Activated CD4-positive, CD25-positive, alpha-beta regulatory T cell (primary cell): ENCODE data around the gene LIN37.
"Not testable (repeated sequence)": the region's sequence is repeated elsewhere in the genome, so short reads cannot be mapped to it uniquely, and the experiment has no call there.

ENCODE experiments used
- DNase-seq, 4 experiments: peaks; one replicate each; lab custom pipeline; 2025; lab: John Stamatoyannopoulos, UW

Gene LIN37

DNA sequence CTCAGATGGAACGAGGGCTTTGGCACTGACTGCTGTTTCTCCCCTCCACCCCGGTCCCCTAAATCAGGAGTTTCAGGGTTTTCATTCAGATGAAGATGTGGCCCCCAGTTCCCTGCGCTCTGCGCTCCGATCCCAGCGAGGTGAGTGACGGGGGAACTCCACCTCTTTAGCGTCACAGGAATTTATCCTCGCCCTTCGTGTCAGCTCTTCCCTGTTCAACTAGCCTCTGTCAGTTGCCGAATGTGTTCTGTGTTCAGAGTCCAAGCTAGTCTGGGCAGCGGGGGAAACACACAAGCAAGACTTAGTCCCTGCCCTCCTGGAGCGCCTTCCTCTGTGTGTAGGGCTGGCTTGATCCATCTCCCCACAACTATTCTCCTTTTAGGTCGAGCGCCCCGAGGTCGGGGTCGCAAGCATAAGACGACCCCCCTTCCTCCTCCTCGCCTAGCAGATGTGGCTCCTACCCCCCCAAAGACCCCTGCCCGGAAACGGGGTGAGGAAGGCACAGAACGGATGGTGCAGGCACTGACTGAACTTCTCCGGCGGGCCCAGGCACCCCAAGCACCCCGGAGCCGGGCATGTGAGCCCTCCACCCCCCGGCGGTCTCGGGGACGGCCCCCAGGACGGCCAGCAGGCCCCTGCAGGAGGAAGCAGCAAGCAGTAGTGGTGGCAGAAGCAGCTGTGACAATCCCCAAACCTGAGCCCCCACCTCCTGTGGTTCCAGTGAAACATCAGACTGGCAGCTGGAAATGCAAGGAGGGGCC is 28.8 kb upstream of the LIN37 start:
- DNase-seq, result no peak

DNA sequence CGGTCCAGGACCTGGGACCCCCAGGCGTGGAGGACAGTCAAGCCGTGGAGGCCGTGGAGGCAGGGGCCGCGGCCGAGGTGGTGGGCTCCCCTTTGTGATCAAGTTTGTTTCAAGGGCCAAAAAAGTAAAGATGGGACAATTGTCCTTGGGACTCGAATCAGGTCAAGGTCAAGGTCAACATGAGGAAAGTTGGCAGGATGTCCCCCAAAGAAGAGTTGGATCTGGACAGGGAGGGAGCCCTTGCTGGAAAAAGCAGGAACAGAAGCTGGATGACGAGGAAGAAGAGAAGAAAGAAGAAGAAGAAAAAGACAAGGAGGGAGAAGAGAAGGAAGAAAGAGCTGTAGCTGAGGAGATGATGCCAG is 28.2 kb upstream of the LIN37 start:
- DNase-seq, result no peak

DNA sequence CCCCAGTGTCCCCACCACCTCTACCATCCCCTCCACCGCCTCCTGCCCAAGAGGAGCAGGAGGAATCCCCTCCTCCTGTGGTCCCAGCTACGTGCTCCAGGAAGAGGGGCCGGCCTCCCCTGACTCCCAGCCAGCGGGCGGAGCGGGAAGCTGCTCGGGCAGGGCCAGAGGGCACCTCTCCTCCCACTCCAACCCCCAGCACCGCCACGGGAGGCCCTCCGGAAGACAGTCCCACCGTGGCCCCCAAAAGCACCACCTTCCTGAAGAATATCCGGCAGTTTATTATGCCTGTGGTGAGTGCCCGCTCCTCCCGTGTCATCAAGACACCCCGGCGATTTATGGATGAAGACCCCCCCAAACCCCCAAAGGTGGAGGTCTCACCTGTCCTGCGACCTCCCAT is 27.7 kb upstream of the LIN37 start:
- DNase-seq, result no peak

DNA sequence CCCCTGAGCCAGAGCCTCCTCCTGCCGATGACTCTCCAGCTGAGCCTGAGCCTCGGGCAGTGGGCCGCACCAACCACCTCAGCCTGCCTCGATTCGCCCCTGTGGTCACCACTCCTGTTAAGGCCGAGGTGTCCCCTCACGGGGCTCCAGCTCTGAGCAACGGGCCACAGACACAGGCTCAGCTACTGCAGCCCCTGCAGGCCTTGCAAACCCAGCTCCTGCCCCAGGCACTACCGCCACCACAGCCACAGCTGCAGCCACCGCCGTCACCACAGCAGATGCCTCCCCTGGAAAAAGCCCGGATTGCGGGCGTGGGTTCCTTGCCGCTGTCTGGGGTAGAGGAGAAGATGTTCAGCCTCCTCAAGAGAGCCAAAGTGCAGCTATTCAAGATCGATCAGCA is 27.0 kb upstream of the LIN37 start:
- no peak for DNase-seq

DNA sequence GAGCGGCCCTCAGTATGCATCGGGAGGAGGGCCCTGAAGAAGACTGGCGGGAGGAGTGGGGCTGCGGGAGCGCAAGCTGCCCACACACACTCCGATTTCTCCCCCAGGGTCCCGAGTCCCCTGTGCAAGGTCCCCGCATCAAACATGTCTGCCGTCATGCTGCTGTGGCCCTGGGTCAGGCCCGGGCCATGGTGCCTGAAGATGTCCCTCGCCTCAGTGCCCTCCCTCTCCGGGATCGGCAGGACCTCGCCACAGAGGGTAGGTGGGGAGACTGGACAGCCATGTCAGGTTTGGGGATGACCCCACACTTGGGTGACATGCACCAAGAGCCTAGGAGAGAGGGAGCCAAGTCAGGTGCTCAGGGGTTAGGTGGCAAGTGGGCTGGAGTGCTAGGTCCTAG is 25.9 kb upstream of the LIN37 start:
- DNase-seq, result no peak

DNA sequence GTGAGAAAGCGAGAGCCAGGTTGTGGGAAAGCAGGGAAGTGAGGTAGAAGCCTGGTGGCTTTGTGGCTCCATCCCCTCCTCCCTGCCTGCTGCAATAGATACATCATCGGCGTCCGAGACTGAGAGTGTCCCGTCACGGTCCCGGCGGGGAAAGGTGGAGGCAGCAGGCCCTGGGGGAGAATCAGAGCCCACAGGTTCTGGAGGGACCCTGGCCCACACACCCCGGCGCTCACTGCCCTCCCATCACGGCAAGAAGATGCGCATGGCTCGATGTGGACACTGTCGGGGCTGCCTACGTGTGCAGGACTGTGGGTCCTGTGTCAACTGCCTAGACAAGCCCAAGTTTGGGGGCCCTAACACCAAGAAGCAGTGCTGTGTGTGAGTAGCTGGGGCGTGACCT is 25.5 kb upstream of the LIN37 start:
- no peak for DNase-seq

DNA sequence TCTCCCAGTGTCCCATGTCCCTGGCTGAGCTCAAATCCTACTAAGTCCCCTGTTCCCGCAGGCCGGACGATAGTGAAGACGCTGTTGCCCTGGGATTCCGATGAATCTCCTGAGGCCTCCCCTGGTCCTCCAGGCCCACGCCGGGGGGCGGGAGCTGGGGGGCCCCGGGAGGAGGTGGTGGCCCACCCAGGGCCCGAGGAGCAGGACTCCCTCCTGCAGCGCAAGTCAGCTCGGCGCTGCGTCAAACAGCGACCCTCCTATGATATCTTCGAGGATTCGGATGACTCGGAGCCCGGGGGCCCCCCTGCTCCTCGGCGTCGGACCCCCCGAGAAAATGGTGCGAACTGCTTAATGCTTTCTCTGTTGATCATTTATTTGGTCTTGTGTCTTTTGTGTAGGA is 24.7 kb upstream of the LIN37 start:
- DNase-seq, result no peak

DNA sequence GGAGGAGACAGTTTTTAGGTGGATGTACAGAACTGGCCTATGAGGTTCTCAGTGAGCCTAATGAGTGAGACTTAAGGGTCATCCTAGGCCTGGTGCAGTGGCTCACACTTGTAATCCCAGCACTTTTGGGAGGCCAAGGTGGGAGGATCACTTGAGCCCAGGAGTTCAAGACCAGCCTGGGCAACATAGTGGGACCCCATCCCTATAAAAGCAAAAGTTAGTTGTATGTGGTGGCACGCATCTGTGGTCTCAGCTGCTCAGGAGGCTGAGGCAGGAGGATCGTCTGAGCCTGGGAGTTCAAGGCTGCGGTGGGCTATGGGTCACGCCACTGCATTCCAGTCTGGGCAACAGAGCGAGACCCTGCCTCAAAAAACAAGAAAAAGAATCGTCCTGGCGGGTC is 24.2 kb upstream of the LIN37 start:
- DNase-seq, result not testable (repeated sequence)

DNA sequence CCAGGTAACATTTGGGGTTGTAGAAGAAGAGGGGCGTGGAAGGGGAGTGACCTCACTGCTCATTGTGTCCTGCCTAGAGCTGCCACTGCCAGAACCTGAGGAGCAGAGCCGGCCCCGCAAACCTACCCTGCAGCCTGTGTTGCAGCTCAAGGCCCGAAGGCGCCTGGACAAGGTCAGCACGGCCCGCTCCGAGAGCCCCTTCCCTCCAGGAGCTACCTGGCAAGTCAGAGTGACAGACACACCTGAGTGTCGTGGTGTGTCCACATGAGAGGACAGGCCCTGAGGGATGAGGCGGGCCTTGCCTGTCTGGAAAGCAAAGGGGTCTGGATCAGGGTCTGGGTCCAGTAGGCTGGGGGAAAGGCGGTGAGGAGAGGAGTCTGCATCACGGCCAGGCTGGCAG is 23.8 kb upstream of the LIN37 start:
- DNase-seq, result no peak

DNA sequence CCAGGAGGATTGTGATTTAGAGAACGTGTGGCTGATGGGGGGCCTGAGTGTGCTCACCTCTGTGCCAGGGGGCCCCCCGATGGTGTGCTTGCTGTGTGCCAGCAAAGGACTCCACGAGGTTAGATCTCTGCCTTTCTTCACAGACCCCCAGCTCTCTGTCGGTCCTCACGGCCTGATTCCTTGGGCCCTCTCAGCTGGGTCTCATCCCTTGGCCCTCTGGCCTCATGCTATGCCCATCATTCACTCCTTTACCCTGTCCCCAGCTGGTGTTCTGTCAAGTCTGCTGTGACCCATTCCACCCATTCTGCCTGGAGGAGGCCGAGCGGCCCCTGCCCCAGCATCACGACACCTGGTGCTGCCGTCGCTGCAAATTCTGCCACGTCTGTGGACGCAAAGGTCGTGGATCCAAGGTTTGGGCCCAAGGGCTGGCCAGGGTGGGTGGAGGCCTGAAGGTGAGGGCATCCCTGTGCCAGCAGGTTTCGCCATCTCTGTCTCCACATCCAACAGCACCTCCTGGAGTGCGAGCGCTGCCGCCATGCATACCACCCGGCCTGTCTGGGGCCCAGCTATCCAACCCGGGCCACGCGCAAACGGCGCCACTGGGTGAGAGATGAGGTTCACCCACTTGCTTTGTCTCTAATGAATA is 23.0 kb upstream of the LIN37 start:
- no peak for DNase-seq

DNA sequence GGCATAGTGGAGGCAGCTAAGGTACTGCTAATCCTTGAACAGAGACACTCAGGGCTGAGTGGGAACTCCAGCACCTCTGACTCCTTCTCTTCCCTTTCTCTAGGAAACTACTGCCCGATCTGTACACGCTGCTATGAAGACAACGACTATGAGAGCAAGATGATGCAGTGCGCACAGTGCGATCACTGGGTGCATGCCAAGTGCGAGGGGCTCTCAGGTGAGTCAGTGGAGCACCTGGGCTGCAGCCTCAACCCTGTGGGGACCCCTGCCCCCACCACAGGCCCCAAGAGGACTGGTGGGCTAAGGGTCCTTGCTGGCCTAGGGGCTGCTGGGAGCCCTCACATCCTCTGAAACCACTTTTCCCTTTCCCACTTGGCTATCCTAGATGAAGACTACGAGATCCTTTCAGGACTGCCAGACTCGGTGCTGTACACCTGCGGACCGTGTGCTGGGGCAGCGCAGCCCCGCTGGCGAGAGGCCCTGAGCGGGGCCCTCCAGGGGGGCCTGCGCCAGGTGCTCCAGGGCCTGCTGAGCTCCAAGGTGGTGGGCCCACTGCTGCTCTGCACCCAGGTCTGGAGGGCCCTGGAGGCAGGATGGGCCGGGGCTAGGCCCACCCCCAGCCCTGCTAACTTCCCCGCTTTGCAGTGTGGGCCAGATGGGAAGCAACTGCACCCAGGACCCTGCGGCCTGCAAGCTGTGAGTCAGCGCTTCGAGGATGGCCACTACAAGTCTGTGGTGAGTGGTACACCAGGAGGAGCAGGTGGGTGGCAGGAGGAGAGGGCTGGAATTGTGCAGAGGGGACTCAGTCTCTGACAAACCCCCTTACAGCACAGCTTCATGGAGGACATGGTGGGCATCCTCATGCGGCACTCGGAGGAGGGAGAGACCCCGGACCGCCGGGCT is 21.1 kb upstream of the LIN37 start:
- no peak for DNase-seq

DNA sequence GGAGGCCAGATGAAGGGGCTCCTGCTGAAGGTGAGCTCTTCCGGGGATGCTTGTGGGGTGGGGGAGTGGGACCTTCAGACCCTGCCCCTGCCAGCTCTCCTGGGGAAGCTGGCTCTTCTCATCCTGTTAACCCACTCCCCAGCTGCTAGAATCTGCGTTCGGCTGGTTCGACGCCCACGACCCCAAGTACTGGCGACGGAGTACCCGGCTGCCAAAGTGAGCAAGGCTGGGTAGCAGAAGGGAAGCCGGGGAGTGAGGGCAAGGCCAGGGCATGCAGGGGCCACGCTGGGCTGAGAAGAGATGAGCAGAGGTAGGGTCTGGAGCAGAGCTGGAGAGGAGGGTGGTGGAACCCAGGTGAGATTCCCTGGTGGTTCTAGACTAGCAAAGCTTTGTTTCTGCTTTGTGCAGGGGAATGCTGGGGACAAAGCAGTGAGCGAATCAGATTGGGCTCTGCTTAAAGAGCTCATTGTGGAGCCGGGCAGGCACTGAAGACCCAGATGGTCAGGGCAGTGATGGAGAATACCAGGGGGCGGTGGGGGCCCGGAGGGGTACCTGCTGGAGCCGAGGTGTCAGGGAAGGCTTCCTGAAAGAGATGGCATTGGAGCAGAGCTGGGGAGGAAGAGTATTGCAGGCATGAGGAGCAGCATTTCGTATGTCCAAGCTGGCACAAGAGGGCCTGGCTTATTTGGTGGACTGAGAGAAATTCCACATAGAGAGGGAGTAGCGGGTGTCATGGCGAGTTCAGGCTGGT is 20.2 kb upstream of the LIN37 start:
- DNase-seq, result no peak

DNA sequence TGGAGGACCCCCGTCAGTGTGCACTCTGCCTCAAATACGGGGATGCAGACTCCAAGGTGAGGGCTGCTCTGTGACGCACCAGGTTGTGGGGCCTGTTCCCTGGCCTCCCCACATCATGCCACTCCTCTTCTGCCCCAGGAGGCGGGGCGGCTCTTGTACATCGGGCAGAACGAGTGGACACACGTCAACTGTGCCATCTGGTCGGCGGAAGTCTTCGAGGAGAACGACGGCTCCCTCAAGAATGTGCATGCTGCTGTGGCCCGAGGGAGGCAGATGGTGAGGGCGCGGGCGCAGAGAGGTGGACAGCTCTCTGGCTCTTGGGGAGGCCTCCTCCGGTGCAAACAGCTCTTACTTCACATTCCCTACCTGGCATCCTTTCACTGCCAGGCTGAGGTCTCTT is 19.4 kb upstream of the LIN37 start:
- no peak for DNase-seq

DNA sequence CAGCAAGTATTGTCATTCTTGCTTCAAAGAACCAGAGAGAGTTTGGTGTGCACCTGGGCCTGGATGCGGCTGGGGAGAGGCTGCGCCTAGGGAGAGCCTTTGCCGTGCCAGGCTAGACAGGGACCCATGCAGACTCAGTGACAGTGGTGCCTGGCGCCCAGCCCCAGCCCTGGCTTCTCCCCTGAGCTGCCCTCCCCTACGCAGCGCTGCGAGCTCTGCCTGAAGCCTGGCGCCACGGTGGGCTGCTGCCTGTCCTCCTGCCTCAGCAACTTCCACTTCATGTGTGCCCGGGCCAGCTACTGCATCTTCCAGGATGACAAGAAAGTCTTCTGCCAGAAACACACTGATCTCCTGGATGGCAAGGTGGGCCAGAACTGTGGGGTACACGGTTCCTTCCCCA is 18.6 kb upstream of the LIN37 start:
- no peak for DNase-seq

DNA sequence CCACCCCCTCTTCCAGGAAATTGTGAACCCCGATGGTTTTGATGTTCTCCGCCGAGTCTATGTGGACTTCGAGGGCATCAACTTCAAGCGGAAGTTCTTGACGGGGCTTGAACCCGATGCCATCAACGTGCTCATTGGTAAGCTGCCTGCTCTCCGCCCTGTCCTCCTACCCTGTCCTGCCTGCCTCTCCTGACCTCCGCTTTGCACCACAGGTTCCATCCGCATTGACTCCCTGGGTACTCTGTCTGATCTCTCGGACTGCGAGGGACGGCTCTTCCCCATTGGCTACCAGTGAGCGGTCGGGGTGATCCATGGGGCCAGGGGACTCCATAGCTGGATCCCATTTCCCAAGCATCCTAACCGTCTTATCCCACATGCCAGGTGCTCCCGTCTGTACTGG is 18.1 kb upstream of the LIN37 start:
- no peak for DNase-seq

DNA sequence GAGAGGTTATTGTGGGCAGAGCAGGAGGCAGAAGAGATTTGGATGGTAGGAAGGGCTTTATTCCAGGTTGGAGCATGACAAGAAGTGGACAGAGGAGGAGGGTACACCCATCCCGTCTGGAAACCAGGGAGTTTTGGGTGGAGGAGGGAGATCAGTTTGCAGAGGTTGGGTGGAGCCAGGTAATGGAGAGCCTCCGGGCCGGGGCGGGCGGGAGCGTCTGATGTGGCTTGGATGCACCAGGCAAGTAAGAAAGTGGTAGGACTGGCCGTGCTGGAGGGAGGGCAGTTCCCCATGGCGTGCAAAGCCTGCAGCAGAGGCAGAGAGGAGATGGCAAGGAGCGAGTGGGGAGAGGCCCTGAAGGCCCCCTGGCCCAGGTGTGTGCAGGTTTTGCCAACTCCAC is 17.0 kb upstream of the LIN37 start:
- DNase-seq, result no peak

DNA sequence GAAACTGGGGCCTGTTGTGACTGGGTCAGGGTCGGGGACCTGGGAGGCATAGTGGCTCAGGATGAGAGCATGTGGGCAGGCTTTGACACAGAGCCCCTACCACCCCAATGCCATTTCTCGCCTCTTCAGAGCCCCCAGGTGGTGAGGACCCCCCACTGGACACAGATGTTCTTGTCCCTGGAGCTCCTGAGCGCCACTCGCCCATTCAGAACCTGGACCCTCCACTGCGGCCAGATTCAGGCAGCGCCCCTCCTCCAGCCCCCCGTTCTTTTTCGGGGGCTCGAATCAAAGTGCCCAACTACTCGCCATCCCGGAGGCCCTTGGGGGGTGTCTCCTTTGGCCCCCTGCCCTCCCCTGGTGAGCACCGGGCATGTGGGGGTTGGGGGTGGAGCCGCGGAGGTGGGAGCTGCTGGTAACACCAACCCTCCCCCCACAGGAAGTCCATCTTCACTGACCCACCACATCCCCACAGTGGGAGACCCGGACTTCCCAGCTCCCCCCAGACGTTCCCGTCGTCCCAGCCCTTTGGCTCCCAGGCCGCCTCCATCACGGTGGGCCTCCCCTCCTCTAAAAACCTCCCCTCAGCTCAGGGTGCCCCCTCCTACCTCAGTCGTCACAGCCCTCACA is 16.5 kb upstream of the LIN37 start:
- DNase-seq, result no peak

DNA sequence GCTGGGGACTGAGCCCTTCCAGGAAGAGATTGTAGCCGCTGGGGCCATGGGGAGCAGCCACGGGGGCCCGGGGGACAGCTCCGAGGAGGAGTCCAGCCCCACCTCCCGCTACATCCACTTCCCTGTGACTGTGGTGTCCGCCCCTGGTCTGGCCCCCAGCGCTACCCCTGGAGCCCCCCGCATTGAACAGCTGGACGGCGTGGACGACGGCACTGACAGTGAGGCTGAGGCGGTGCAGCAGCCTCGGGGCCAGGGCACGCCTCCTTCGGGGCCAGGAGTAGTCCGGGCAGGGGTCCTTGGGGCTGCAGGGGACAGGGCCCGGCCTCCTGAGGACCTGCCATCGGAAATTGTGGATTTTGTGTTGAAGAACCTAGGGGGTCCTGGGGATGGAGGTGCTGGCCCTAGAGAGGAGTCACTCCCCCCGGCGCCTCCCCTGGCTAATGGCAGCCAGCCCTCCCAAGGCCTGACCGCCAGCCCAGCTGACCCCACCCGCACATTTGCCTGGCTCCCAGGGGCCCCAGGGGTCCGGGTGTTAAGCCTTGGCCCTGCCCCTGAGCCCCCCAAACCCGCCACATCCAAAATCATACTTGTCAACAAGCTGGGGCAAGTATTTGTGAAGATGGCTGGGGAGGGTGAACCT is 15.7 kb upstream of the LIN37 start:
- no peak for DNase-seq

DNA sequence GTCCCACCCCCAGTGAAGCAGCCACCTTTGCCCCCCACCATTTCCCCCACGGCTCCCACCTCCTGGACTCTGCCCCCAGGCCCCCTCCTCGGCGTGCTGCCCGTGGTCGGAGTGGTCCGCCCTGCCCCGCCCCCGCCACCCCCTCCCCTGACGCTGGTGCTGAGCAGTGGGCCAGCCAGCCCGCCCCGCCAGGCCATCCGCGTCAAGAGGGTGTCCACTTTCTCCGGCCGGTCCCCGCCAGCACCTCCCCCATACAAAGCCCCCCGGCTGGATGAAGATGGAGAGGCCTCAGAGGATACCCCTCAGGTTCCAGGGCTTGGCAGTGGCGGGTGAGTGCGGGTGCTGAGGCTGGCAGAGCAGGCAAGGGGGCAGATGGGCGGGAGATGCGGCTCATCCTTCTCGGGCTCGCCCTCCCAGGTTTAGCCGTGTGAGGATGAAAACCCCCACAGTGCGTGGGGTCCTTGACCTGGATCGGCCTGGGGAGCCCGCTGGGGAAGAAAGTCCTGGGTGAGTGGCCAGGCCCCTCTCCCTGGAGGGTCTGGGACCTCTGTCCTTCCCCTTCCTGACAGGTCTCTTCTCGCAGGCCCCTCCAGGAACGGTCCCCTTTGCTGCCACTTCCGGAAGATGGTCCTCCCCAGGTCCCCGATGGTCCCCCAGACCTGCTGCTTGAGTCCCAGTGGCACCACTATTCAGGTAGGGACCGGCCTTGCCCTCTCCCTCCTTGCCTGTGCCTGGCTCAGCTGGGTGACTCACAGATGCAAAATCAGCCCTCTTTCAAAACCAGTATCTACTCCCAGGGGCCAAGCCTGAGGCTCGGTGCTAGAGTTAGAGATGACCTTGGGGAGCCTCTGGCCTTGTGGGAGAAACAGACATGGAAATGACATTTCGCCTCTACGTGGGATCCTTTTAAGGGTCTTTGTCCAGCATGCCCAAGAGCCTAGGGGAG is 14.9 kb upstream of the LIN37 start:
- no peak for DNase-seq

DNA sequence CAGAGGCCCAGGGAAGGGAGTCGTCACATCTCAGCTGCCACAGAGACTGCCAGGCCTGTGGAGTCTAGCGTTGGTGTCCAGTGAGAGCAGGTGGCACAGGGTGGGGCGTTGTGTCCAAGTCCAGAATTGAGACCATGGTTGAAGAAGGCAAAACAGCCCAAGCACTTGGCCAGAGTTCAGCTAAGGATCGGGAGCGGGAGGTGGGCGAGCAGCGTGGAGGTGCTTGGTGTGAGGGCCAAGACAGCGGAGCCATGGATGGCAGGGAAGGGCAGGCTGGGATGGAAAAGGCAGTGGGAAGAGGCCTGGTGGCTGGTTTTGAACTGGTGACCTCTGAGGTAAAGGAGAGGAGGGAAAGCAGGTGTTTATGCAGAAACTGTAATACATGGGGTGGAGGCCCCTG is 14.1 kb upstream of the LIN37 start:
- DNase-seq, result no peak
